Activated gamma-delta T cell (primary cell): ENCODE measurements around the gene FHOD1.

Source experiments
- DNase-seq: peaks from one replicate; lab custom pipeline; 2025; lab: John Stamatoyannopoulos, UW

FHOD1 gene

GRCh38 chr16:67208154-67208896 lies 39.0 kb downstream of the FHOD1 start:
- no peak for DNase-seq

GRCh38 chr16:67207249-67208091 lies 39.8 kb downstream of the FHOD1 start:
- no peak for DNase-seq

- DNase-seq: no peak
Observed at GRCh38 chr16:67206838-67207248, 40.4 kb downstream of the FHOD1 start.

- no peak for DNase-seq
Observed at GRCh38 chr16:67206129-67206837, 41.0 kb downstream of the FHOD1 start.

GRCh38 chr16:67204076-67204475 lies 43.2 kb downstream of the FHOD1 start:
- DNase-seq: no peak

- DNase-seq: no peak
Observed at GRCh38 chr16:67202956-67203493, 44.3 kb downstream of the FHOD1 start.

GRCh38 chr16:67202426-67202825 lies 44.9 kb downstream of the FHOD1 start:
- DNase-seq: no peak

- DNase-seq: no peak
Observed at GRCh38 chr16:67201411-67202345, 45.6 kb downstream of the FHOD1 start.

GRCh38 chr16:67200491-67200890 lies 46.8 kb downstream of the FHOD1 start:
- no peak for DNase-seq

- no peak for DNase-seq
Observed at GRCh38 chr16:67199808-67200198, 47.5 kb downstream of the FHOD1 start.

- DNase-seq: no peak
Observed at GRCh38 chr16:67199011-67199807, 48.1 kb downstream of the FHOD1 start, which contains the start of gene ELMO3. Gene ELMO3, plus strand, starts transcription at chr16:67199131. Its CDS starts 196 bp downstream, at chr16:67199327.

- no peak for DNase-seq
Observed at GRCh38 chr16:67198238-67198734, 49.0 kb downstream of the FHOD1 start.

- no peak for DNase-seq
Observed at GRCh38 chr16:67197704-67198103, 49.6 kb downstream of the FHOD1 start.

- no peak for DNase-seq
Observed at GRCh38 chr16:67196881-67197280, 50.4 kb downstream of the FHOD1 start.

- no peak for DNase-seq
Observed at GRCh38 chr16:67195676-67196075, 51.6 kb downstream of the FHOD1 start.

- DNase-seq: no peak
Observed at GRCh38 chr16:67194260-67194659, 53.0 kb downstream of the FHOD1 start.

- DNase-seq: no peak
Observed at GRCh38 chr16:67193536-67193935, 53.7 kb downstream of the FHOD1 start.

GRCh38 chr16:67192781-67193361 lies 54.4 kb downstream of the FHOD1 start:
- no peak for DNase-seq

- DNase-seq: peak; percentile 78
Observed at GRCh38 chr16:67191995-67192681, 55.1 kb downstream of the FHOD1 start, which contains the start of gene E2F4. Gene E2F4, plus strand, starts transcription at chr16:67192155. Its CDS starts 73 bp downstream, at chr16:67192228.
